ENCODE measurements around the gene ZBTB46. TPM values are rescaled to one million over a fixed set of nuclear protein-coding genes. Genes with fewer than 3 reads are reported as not detected.

The ZBTB46 gene
- total RNA-seq, 1 experiment from 2014 or later: 2.5 TPM

GRCh38 chr20:63775096-63775978, 55.7 kb downstream of the ZBTB46 start:
- no peak overlapping the region for H3K27ac Mint-ChIP-seq (ENCODE audit: unreplicated experiment)
- CTCF ChIA-PET: interaction anchor here (0.9 kb wide), 1 partner anchor 11 kb away, joined by 3 read pairs; no protein-coding TSS in a partner anchor
- no peak overlapping the region for H3K4me3 Mint-ChIP-seq (ENCODE audit: low read depth, unreplicated experiment)
- intact Hi-C loops (cut with micrococcal nuclease; ENCODE audit: unreplicated experiment): no loop called here
- TF ChIP-seq CTCF (IDR thresholded peaks at IDR 0.05; ENCODE audit: unreplicated experiment): no peak
- no peaks in the 10 kb centered on the region for H3K27me3 Mint-ChIP-seq (ENCODE audit: unreplicated experiment)
- DNase-seq: no peak
- no peaks in the 10 kb centered on the region for H3K9me3 Mint-ChIP-seq (ENCODE audit: low read depth, unreplicated experiment)
- BruUV-seq (replicated peaks): no TSS peak
- H3K4me1 Mint-ChIP-seq (ENCODE audit: low read depth, unreplicated experiment): no peaks in the 10 kb centered on the region
- no peaks in the 10 kb centered on the region for H3K36me3 Mint-ChIP-seq (ENCODE audit: insufficient read depth, unreplicated experiment)

DNA sequence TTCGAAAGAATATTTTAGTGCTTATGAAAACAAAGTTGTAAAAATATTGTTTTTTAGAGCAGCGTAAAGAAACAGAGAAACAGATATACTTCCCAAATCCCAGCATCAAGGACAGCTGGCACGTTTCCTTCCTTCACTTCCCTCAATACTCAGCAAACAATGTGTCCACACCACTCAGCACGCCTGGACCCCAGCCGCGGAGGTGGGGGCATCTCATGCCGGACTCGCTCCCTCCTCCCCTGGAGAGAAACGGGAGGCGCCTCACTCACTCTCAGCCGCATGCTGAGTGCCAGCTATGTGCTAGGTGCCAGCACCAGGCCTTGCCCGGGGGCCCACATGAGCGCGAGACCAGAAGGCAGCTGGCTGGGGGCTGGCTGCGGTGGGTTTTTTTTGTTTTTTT, 56.8 kb downstream of the ZBTB46 start:
- CTCF ChIA-PET: no interaction called here
- no peak for TF ChIP-seq CTCF (IDR thresholded peaks at IDR 0.05; ENCODE audit: unreplicated experiment)
- intact Hi-C loops (cut with micrococcal nuclease; ENCODE audit: unreplicated experiment): no loop called here

DNA sequence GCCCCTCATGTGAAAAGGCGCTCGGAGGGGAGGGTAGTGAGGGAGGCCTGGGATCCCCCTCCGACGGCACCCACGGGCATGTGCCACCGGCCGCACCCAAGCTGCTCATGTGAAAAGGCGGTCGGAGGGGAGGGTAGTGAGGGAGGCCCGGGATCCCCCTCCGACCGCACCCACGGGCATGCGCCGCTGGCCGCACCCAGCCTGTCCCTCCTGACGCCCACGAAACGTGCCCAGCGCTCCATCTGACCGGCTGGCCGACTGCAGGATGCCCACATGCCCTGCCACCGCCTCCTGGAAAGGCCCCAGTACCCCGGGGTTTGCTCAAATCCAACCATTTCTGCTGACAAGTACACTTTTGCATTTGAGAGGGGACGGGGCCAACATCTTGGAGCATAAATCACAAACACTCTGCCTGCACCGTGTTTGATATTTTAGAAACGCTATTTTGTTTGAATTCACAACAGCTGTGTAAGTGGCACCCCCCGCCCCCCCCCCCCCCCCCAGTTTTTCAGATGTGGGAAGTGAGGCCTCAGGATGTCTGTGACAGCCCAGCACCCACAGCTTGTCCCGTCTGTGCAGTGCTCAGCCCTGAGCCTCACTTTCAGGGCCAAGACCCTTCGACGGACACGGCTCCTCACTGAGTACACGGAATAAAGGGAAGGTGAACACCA, 57.4 kb downstream of the ZBTB46 start:
- Mint-ChIP-seq H3K27me3 (ENCODE audit: unreplicated experiment) (no peaks in the 10 kb centered on the region), H3K4me3 (ENCODE audit: low read depth, unreplicated experiment) (no peak overlapping the region), H3K27ac (ENCODE audit: unreplicated experiment) (no peak overlapping the region), H3K4me1 (ENCODE audit: low read depth, unreplicated experiment) (no peaks in the 10 kb centered on the region), H3K36me3 (ENCODE audit: insufficient read depth, unreplicated experiment) (no peaks in the 10 kb centered on the region), H3K9me3 (ENCODE audit: low read depth, unreplicated experiment) (no peaks in the 10 kb centered on the region)
- BruUV-seq (replicated peaks): no TSS peak
- CTCF ChIA-PET: interaction anchor here (0.6 kb wide), 1 partner anchor 12 kb away, joined by 4 read pairs; no protein-coding TSS in a partner anchor
- TF ChIP-seq CTCF (IDR thresholded peaks at IDR 0.05; ENCODE audit: unreplicated experiment): no peak
- intact Hi-C loops (cut with micrococcal nuclease; ENCODE audit: unreplicated experiment): no loop called here
- no peak for DNase-seq

More for the DNA sequence above, 56.8 kb downstream of the ZBTB46 start:
- H3K27me3 Mint-ChIP-seq (ENCODE audit: unreplicated experiment): no peaks in the 10 kb centered on the region
- no TSS peak for BruUV-seq (replicated peaks)
- H3K4me1 Mint-ChIP-seq (ENCODE audit: low read depth, unreplicated experiment): no peaks in the 10 kb centered on the region
- H3K4me3 Mint-ChIP-seq (ENCODE audit: low read depth, unreplicated experiment): no peak overlapping the region
- no peak overlapping the region for H3K27ac Mint-ChIP-seq (ENCODE audit: unreplicated experiment)
- H3K36me3 Mint-ChIP-seq (ENCODE audit: insufficient read depth, unreplicated experiment): no peaks in the 10 kb centered on the region
- no peaks in the 10 kb centered on the region for H3K9me3 Mint-ChIP-seq (ENCODE audit: low read depth, unreplicated experiment)
- no peak for DNase-seq

- Mint-ChIP-seq H3K36me3 (ENCODE audit: insufficient read depth, unreplicated experiment) (no peaks in the 10 kb centered on the region), H3K27ac (ENCODE audit: unreplicated experiment) (no peak overlapping the region), H3K4me3 (ENCODE audit: low read depth, unreplicated experiment) (no peak overlapping the region), H3K27me3 (ENCODE audit: unreplicated experiment) (peaks cover under 1% of the 10 kb centered on the region), H3K9me3 (ENCODE audit: low read depth, unreplicated experiment) (no peaks in the 10 kb centered on the region), H3K4me1 (ENCODE audit: low read depth, unreplicated experiment) (no peaks in the 10 kb centered on the region)
- TF ChIP-seq CTCF (IDR thresholded peaks at IDR 0.05; ENCODE audit: unreplicated experiment): no peak
- BruUV-seq (replicated peaks): no TSS peak
- CTCF ChIA-PET: interaction anchor here (0.7 kb wide), 1 partner anchor 30 kb away, joined by 5 read pairs; no protein-coding TSS in a partner anchor
- intact Hi-C loops (cut with micrococcal nuclease; ENCODE audit: unreplicated experiment): no loop called here
- no peak for DNase-seq
Measured at GRCh38 chr20:63772781-63773518, 58.1 kb downstream of the ZBTB46 start.

Measured in Calu3 (cell line).